ENCODE data around the gene RAB13. TPM values are rescaled to one million over a fixed set of nuclear protein-coding genes. Genes with fewer than 3 reads are reported as not detected.
A peak's percentile ranks its signal among the peaks of the same experiment; 100 is the strongest.

Gene RAB13
- total and polyA plus RNA-seq, 2 donors (not counting 3 experiments of a cell fraction or from before 2014, with no cell fraction given): 76.0 to 124 TPM

DNA sequence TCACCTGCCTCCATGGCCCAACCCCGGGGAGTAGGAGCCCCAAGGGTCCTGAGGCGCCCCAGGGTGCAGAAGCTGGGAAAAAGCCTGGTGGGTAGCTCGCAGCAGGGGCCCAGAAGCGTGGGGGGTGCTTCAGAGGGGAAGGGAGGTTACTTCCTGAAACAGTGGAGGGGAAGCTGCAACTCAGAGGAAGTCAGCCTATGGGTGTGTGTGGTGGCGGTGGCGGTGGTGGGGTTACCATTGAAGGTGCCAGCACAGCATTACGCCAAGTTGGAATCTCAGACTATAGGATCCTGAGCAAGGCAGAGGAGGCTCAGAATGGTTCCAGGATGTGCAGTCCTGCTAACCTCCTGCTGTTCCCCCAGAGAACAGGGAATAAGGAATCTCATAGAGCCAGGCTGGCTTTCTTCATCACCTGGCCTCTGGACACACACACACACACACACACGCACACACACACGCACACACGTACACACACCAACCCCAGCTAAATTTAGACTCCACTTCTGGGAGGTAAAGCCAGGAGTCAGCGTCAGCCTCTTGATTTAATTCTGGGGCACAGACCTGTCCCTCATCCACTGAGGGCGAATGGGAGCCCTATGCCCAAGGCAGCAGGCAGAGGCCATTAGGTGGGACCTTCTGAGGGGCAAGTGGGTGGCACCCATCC, 40.9 kb downstream of the RAB13 start:
- DNase-seq (ENCODE audit: low read depth, low spot score) (peak; percentile 35), FAIRE-seq (no peak)
- BruUV-seq (replicated peaks): TSS peak; percentile 25
- Histone ChIP-seq H2AFZ (ENCODE audit: low read depth, low read length) (peak overlapping the region; percentile 8), H4K20me1 (replicated peaks; ENCODE audit: control insufficient read depth, extremely low read depth, insufficient read depth, low read length) (no peaks in the 10 kb centered on the region), H3K9me1 (replicated peaks; ENCODE audit: control insufficient read depth, extremely low read depth, insufficient read depth, low read length) (no peaks in the 10 kb centered on the region), H3K27ac (ENCODE audit: insufficient read depth, low read depth, low read length) (peak overlapping the region; percentile 63), H3K79me2 (ENCODE audit: control insufficient read depth, insufficient read depth, low read length) (peaks cover 16% of the 10 kb centered on the region), H3K4me3 (replicated peaks in 1 of 3; ENCODE audit: insufficient read depth in 1 of 3, low read depth in 1 of 3, low read length in 3 of 3) (peak overlapping the region; percentile 42 to 88 (median 73)), H3K9ac (replicated peaks; ENCODE audit: extremely low read depth, insufficient read depth, low read length) (peak overlapping the region; percentile 84), H3K9me3 (replicated peaks; ENCODE audit: control insufficient read depth, insufficient read depth, low read length) (no peaks in the 10 kb centered on the region), H3K4me2 (ENCODE audit: insufficient read depth, low read length) (peak overlapping the region; percentile 73), H3K27me3 (ENCODE audit: control insufficient read depth in 2 of 2, insufficient read depth in 2 of 2, low read length in 2 of 2) (no peaks in the 10 kb centered on the region), H3K36me3 (ENCODE audit: control insufficient read depth in 2 of 2, extremely low read depth in 1 of 2, insufficient read depth in 2 of 2, low read length in 2 of 2) (peaks cover 2 to 37% of the 10 kb centered on the region in 2 experiments), H3K4me1 (ENCODE audit: control insufficient read depth, extremely low read depth, insufficient read depth, low read length) (peaks cover 9% of the 10 kb centered on the region)
- POLR2A ChIA-PET: interaction anchor here (1.0 to 1.3 kb wide), 2 partner anchors 18 to 22 kb away, joined by 3 to 4 read pairs; partner anchors contain the start of gene SLC39A1
- intact Hi-C loops (cut with micrococcal nuclease) (no loop called here), dilution Hi-C loops (cut with MboI; ENCODE audit: extremely low pct_ligation_motif_present, low sequenced_read_pairs) (no loop called here)
- TF ChIP-seq JUN (IDR thresholded peaks at IDR 0.05; ENCODE audit: borderline replicate concordance, insufficient read depth, insufficient read length, low read depth) (no peak), EZH2 (IDR thresholded peaks at IDR 0.05; ENCODE audit: borderline replicate concordance, low read depth, low read length, severe bottlenecking) (no peak), POLR2AphosphoS5 (IDR thresholded peaks at IDR 0.05; ENCODE audit: insufficient read depth, low read depth, low read length) (no peak)
- TF ChIP-seq, protein P1, sequence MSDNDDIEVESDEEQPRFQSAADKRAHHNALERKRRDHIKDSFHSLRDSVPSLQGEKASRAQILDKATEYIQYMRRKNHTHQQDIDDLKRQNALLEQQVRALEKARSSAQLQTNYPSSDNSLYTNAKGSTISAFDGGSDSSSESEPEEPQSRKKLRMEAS (IDR thresholded peaks at IDR 0.05; ENCODE audit: insufficient read depth, insufficient read length): no peak
- CTCF ChIA-PET: interaction anchor here (1.0 to 5.3 kb wide), 12 partner anchors 13 to 162 kb away, joined by 3 to 65 read pairs (median 18); partner anchors contain the start of genes CREB3L4, CRTC2, JTB and SLC39A1

GRCh38 chr1:153944827-153945117, 41.4 kb downstream of the RAB13 start:
- no TSS peak for BruUV-seq (replicated peaks)
- no peak for TF ChIP-seq POLR2A (IDR thresholded peaks at IDR 0.05; ENCODE audit: low read depth, low read length)
- TF ChIP-seq, protein P1 (IDR thresholded peaks at IDR 0.05; ENCODE audit: insufficient read depth, insufficient read length): no peak
- no peak for TF ChIP-seq EZH2 (IDR thresholded peaks at IDR 0.05; ENCODE audit: borderline replicate concordance, low read depth, low read length, severe bottlenecking)
- no peak for TF ChIP-seq POLR2AphosphoS5 (IDR thresholded peaks at IDR 0.05; ENCODE audit: insufficient read depth, low read depth, low read length)
- no peak for TF ChIP-seq GATA2 (IDR thresholded peaks at IDR 0.05; ENCODE audit: insufficient read depth, insufficient read length, low read depth, low read length)
- no peak for TF ChIP-seq JUN (IDR thresholded peaks at IDR 0.05; ENCODE audit: borderline replicate concordance, insufficient read depth, insufficient read length, low read depth)
- TF ChIP-seq FOS (IDR thresholded peaks at IDR 0.05; ENCODE audit: borderline replicate concordance, insufficient read depth, low read length): no peak
- TF ChIP-seq MYC (IDR thresholded peaks at IDR 0.05; ENCODE audit: low read depth, low read length): no peak
- TF ChIP-seq, protein P2, sequence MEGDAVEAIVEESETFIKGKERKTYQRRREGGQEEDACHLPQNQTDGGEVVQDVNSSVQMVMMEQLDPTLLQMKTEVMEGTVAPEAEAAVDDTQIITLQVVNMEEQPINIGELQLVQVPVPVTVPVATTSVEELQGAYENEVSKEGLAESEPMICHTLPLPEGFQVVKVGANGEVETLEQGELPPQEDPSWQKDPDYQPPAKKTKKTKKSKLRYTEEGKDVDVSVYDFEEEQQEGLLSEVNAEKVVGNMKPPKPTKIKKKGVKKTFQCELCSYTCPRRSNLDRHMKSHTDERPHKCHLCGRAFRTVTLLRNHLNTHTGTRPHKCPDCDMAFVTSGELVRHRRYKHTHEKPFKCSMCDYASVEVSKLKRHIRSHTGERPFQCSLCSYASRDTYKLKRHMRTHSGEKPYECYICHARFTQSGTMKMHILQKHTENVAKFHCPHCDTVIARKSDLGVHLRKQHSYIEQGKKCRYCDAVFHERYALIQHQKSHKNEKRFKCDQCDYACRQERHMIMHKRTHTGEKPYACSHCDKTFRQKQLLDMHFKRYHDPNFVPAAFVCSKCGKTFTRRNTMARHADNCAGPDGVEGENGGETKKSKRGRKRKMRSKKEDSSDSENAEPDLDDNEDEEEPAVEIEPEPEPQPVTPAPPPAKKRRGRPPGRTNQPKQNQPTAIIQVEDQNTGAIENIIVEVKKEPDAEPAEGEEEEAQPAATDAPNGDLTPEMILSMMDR (IDR thresholded peaks at IDR 0.05; ENCODE audit: extremely low read depth in 1 of 2, insufficient read depth in 1 of 2, low read depth in 1 of 2, low read length in 2 of 2): no peak
- dilution Hi-C loops (cut with MboI; ENCODE audit: extremely low pct_ligation_motif_present, low sequenced_read_pairs) (no loop called here), intact Hi-C loops (cut with micrococcal nuclease) (no loop called here)
- Histone ChIP-seq H3K27ac (ENCODE audit: insufficient read depth, low read depth, low read length) (peak overlapping the region; percentile 63), H3K4me2 (ENCODE audit: insufficient read depth, low read length) (peak overlapping the region; percentile 73), H3K4me1 (ENCODE audit: control insufficient read depth, extremely low read depth, insufficient read depth, low read length) (peaks cover 9% of the 10 kb centered on the region), H4K20me1 (replicated peaks; ENCODE audit: control insufficient read depth, extremely low read depth, insufficient read depth, low read length) (no peaks in the 10 kb centered on the region), H2AFZ (ENCODE audit: low read depth, low read length) (peak overlapping the region; percentile 8), H3K27me3 (ENCODE audit: control insufficient read depth in 2 of 2, insufficient read depth in 2 of 2, low read length in 2 of 2) (no peaks in the 10 kb centered on the region), H3K4me3 (replicated peaks in 1 of 3; ENCODE audit: insufficient read depth in 1 of 3, low read depth in 1 of 3, low read length in 3 of 3) (peak overlapping the region in 2 of 3 experiments; percentile 42 to 88), H3K9ac (replicated peaks; ENCODE audit: extremely low read depth, insufficient read depth, low read length) (no peak overlapping the region), H3K36me3 (ENCODE audit: control insufficient read depth in 2 of 2, extremely low read depth in 1 of 2, insufficient read depth in 2 of 2, low read length in 2 of 2) (peaks cover 2 to 39% of the 10 kb centered on the region in 2 experiments), H3K9me1 (replicated peaks; ENCODE audit: control insufficient read depth, extremely low read depth, insufficient read depth, low read length) (no peaks in the 10 kb centered on the region), H3K9me3 (replicated peaks; ENCODE audit: control insufficient read depth, insufficient read depth, low read length) (no peaks in the 10 kb centered on the region), H3K79me2 (ENCODE audit: control insufficient read depth, insufficient read depth, low read length) (peaks cover 16% of the 10 kb centered on the region)
- FAIRE-seq (no peak), DNase-seq (ENCODE audit: low read depth, low spot score) (no peak)
- ChIA-PET POLR2A (no interaction called here), CTCF (interaction anchor here (1.0 to 5.3 kb wide), 10 partner anchors 13 to 148 kb away, joined by 3 to 65 read pairs (median 23); partner anchors contain the start of genes CREB3L4, CRTC2, JTB and SLC39A1)
